ENCODE measurements around the gene MAPK11.
A peak's percentile ranks its signal among the peaks of the same experiment; 100 is the strongest.

Gene MAPK11

GRCh38 chr22:50310031-50310722 lies 40.0 kb upstream of the MAPK11 start:
- H3K36me3 Mint-ChIP-seq (ENCODE audit: low read depth): no peaks in the 10 kb centered on the region
- H3K27ac Mint-ChIP-seq: peak overlapping the region; percentile 72 to 97 (median 93)
- peaks cover 13% of the 10 kb centered on the region for H3K4me1 Mint-ChIP-seq
- H3K4me3 Mint-ChIP-seq: peak overlapping the region in 2 of 3 experiments; percentile 41 to 59
- H3K9me3 Mint-ChIP-seq: no peaks in the 10 kb centered on the region
- peaks cover under 1% of the 10 kb centered on the region for H3K27me3 Mint-ChIP-seq (ENCODE audit: low read depth)
- no peak for TF ChIP-seq CTCF (IDR thresholded peaks at IDR 0.05; ENCODE audit: unreplicated experiment in 3 of 3)

GRCh38 chr22:50309601-50309991 lies 39.4 kb upstream of the MAPK11 start:
- no peaks in the 10 kb centered on the region for H3K36me3 Mint-ChIP-seq (ENCODE audit: low read depth)
- peak overlapping the region; percentile 25 to 46 (median 35) for H3K4me3 Mint-ChIP-seq
- H3K4me1 Mint-ChIP-seq: peaks cover 13% of the 10 kb centered on the region
- no peaks in the 10 kb centered on the region for H3K9me3 Mint-ChIP-seq
- H3K27me3 Mint-ChIP-seq (ENCODE audit: low read depth): no peaks in the 10 kb centered on the region
- H3K27ac Mint-ChIP-seq: peak overlapping the region; percentile 82 to 97 (median 93)
- TF ChIP-seq CTCF (IDR thresholded peaks at IDR 0.05; ENCODE audit: unreplicated experiment in 3 of 3): no peak

GRCh38 chr22:50308986-50309600 lies 38.9 kb upstream of the MAPK11 start:
- Mint-ChIP-seq H3K36me3 (ENCODE audit: low read depth) (no peaks in the 10 kb centered on the region), H3K27me3 (ENCODE audit: low read depth) (no peaks in the 10 kb centered on the region), H3K27ac (peak overlapping the region; percentile 93 to 99 (median 97)), H3K9me3 (no peaks in the 10 kb centered on the region), H3K4me1 (peaks cover 17% of the 10 kb centered on the region), H3K4me3 (peak overlapping the region; percentile 69 to 88 (median 85))
- TF ChIP-seq CTCF (IDR thresholded peaks at IDR 0.05; ENCODE audit: unreplicated experiment in 3 of 3): no peak

GRCh38 chr22:50308597-50308935 lies 38.4 kb upstream of the MAPK11 start:
- TF ChIP-seq CTCF (IDR thresholded peaks at IDR 0.05; ENCODE audit: unreplicated experiment in 3 of 3): no peak
- H3K36me3 Mint-ChIP-seq (ENCODE audit: low read depth): no peaks in the 10 kb centered on the region
- peak overlapping the region; percentile 93 to 99 (median 97) for H3K27ac Mint-ChIP-seq
- H3K4me3 Mint-ChIP-seq: peak overlapping the region; percentile 69 to 88 (median 85)
- H3K9me3 Mint-ChIP-seq: no peaks in the 10 kb centered on the region
- H3K27me3 Mint-ChIP-seq (ENCODE audit: low read depth): no peaks in the 10 kb centered on the region
- peaks cover 22% of the 10 kb centered on the region for H3K4me1 Mint-ChIP-seq

- Mint-ChIP-seq H3K4me3 (peak overlapping the region; percentile 69 to 88 (median 85)), H3K36me3 (ENCODE audit: low read depth) (no peaks in the 10 kb centered on the region), H3K27ac (peak overlapping the region; percentile 93 to 99 (median 97)), H3K9me3 (no peaks in the 10 kb centered on the region), H3K27me3 (ENCODE audit: low read depth) (no peaks in the 10 kb centered on the region), H3K4me1 (peaks cover 25% of the 10 kb centered on the region)
- TF ChIP-seq CTCF (IDR thresholded peaks at IDR 0.05; ENCODE audit: unreplicated experiment in 3 of 3): no peak
These were observed 37.9 kb upstream of the MAPK11 start for GRCh38 chr22:50307890-50308596.

All from nephron (organoid).